ENCODE data around the gene OR7C1.
"Not testable (repeated sequence)": the region's sequence is repeated elsewhere in the genome, so short reads cannot be mapped to it uniquely, and the experiment has no call there.

DNA sequence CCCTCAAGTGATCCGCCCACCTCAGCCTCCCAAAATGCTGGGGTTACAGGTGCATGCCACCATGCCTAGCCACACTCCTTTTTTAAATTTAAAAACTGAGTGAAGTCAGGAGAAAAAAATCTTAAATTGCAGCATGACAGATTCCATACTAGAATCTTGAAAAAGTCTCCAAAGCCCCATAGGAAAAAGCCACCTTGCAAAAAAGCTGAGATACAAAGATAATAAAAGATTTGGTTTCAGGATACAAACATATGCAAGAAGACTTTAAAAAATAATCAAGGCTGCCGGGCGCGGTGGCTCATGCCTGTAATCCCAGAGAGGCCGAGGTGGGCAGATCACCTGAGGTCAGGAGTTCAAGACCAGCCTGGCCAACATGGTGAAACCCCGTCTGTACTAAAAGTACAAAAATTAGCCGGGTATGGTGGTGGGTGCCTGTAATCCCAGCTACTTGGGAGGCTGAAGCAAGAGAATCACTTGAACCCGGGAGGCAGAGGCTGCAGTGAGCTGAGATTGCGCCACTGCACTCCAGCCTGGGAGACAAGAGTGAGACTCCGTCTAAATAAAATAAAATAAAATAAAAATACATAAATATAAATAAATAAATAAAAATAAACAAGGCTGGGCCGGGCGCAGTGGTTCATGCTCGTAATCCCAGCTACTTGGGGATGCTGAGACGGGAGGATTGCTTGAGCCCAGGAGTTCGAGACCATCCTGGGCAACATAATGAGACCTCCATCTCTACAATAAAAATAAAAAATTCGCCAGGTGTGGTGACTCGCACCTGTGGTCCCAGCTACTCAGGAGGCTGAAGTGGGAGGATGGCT lies 53.1 kb downstream of the OR7C1 start:
- TF ChIP-seq EZH2 (IDR thresholded peaks at IDR 0.05; ENCODE audit: low read depth), result not testable (repeated sequence)
- TF ChIP-seq, protein P1, sequence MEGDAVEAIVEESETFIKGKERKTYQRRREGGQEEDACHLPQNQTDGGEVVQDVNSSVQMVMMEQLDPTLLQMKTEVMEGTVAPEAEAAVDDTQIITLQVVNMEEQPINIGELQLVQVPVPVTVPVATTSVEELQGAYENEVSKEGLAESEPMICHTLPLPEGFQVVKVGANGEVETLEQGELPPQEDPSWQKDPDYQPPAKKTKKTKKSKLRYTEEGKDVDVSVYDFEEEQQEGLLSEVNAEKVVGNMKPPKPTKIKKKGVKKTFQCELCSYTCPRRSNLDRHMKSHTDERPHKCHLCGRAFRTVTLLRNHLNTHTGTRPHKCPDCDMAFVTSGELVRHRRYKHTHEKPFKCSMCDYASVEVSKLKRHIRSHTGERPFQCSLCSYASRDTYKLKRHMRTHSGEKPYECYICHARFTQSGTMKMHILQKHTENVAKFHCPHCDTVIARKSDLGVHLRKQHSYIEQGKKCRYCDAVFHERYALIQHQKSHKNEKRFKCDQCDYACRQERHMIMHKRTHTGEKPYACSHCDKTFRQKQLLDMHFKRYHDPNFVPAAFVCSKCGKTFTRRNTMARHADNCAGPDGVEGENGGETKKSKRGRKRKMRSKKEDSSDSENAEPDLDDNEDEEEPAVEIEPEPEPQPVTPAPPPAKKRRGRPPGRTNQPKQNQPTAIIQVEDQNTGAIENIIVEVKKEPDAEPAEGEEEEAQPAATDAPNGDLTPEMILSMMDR (conservative IDR thresholded peaks at IDR 0.05), result not testable (repeated sequence)

Data from PC-9 (cell line).